Neuronal stem cell (in vitro differentiated cells): Measurements from ENCODE around the gene HPCAL4.

Source experiments
- DNase-seq: peaks from one replicate; pipeline ENCODE4 v3.0.0-alpha.2; 2013; ENCODE audit warnings: low spot score
- H2AFZ ChIP-seq: one replicate; pipeline ENCODE4 v1.6.1; 2013; ENCODE audit warnings: mild to moderate bottlenecking, low read length, inconsistent platforms
- H2AK5ac ChIP-seq: 2 replicates; pipeline ENCODE4 v1.6.1; 2013; ENCODE audit warnings: low read depth, mild to moderate bottlenecking, inconsistent platforms, low read length, moderate library complexity, mixed read lengths
- H2BK120ac ChIP-seq: 2 replicates; pipeline ENCODE4 v1.6.1; 2013; ENCODE audit warnings: low read depth, mild to moderate bottlenecking, inconsistent platforms, low read length, moderate library complexity, mixed read lengths
- H2BK12ac ChIP-seq: one replicate; pipeline ENCODE4 v1.6.1; 2013; ENCODE audit warnings: low read length, inconsistent platforms
- H2BK15ac ChIP-seq: 2 replicates; pipeline ENCODE4 v1.6.1; 2013; ENCODE audit warnings: mild to moderate bottlenecking, low read length, inconsistent platforms, mixed read lengths
- H2BK5ac ChIP-seq: one replicate; pipeline ENCODE4 v1.6.1; 2013; ENCODE audit warnings: inconsistent platforms, mild to moderate bottlenecking, low read length, moderate library complexity
- H3K14ac ChIP-seq: one replicate; pipeline ENCODE4 v1.6.1; 2013; ENCODE audit warnings: low read length, inconsistent platforms
- H3K18ac ChIP-seq: 2 replicates; pipeline ENCODE4 v1.6.1; 2013; ENCODE audit warnings: low read length, inconsistent platforms
- H3K23ac ChIP-seq: 2 replicates; pipeline ENCODE4 v1.6.1; 2013; ENCODE audit warnings: low read depth, mild to moderate bottlenecking, mixed read lengths, low read length, inconsistent platforms; ENCODE audit not compliant: poor library complexity
- H3K27ac ChIP-seq: replicated peaks from 3 replicates; pipeline ENCODE4 v1.5.1; 2013; ENCODE audit warnings: low read length, inconsistent platforms
- H3K27me3 ChIP-seq, 3 experiments: 2 replicates each; pipeline ENCODE4 v1.6.1; 2013; ENCODE audit warnings: low read length in 3 of 3, mild to moderate bottlenecking in 2 of 3, inconsistent platforms in 1 of 3, low read depth in 1 of 3, mixed read lengths in 1 of 3, moderate library complexity in 1 of 3; ENCODE audit not compliant: control insufficient read depth in 3 of 3, insufficient read depth in 3 of 3
- H3K36me3 ChIP-seq, 2 donors: replicated peaks in 1 of 2; 2 replicates each; pipeline ENCODE4 v1.6.1; 2013; ENCODE audit warnings: low read length in 2 of 2; ENCODE audit not compliant: control insufficient read depth in 2 of 2, insufficient read depth in 2 of 2
- H3K4ac ChIP-seq: 2 replicates; pipeline ENCODE4 v1.6.1; 2013; ENCODE audit warnings: inconsistent platforms, mild to moderate bottlenecking, low read length, moderate library complexity
- H3K4me1 ChIP-seq, 2 donors: 1 replicate in 1 of 2; 2 replicates in 1 of 2; pipeline ENCODE4 v1.6.1; 2013; ENCODE audit warnings: low read length in 2 of 2, low read depth in 1 of 2; ENCODE audit not compliant: control insufficient read depth in 2 of 2, insufficient read depth in 1 of 2
- H3K4me2 ChIP-seq: one replicate; pipeline ENCODE4 v1.6.1; 2013; ENCODE audit warnings: mild to moderate bottlenecking, low read length, inconsistent platforms; ENCODE audit not compliant: insufficient read depth, poor library complexity, severe bottlenecking
- H3K4me3 ChIP-seq, 2 donors: 2 replicates each; pipeline ENCODE4 v1.5.1; 2013; ENCODE audit warnings: low read length in 2 of 2, mild to moderate bottlenecking in 2 of 2, inconsistent platforms in 1 of 2, moderate library complexity in 1 of 2
- H3K79me1 ChIP-seq: one replicate; pipeline ENCODE4 v1.6.1; 2013; ENCODE audit warnings: low read depth, mild to moderate bottlenecking, inconsistent platforms, low read length, moderate library complexity
- H3K9ac ChIP-seq: one replicate; pipeline ENCODE4 v1.6.1; 2013; ENCODE audit warnings: mild to moderate bottlenecking, low read depth, low read length, inconsistent platforms; ENCODE audit not compliant: poor library complexity
- H3K9me3 ChIP-seq, 2 donors: replicated peaks in 1 of 2; 2 replicates each; pipeline versions ENCODE3 to v1.6.1; 2013; ENCODE audit warnings: low read length in 2 of 2, mild to moderate bottlenecking in 2 of 2, inconsistent platforms in 1 of 2, low read depth in 1 of 2, mixed read lengths in 1 of 2, moderate library complexity in 1 of 2; ENCODE audit not compliant: control insufficient read depth in 2 of 2, insufficient read depth in 1 of 2
- H4K8ac ChIP-seq: one replicate; pipeline ENCODE4 v1.6.1; 2013; ENCODE audit warnings: low read depth, mild to moderate bottlenecking, inconsistent platforms, low read length, moderate library complexity
- H4K91ac ChIP-seq: one replicate; pipeline ENCODE4 v1.6.1; 2013; ENCODE audit warnings: low read length, low read depth, mild to moderate bottlenecking, inconsistent platforms; ENCODE audit not compliant: poor library complexity
- WGBS, 2 donors: extraction: QIAGEN DNeasy Blood & Tissue Kit; methylation state at CpG; one replicate each; pipeline ENCODE4 v1.1.7; 2013; ENCODE audit warnings: missing lambda C conversion rate in 2 of 2, mixed read lengths in 1 of 2; ENCODE audit not compliant: insufficient read length in 2 of 2, insufficient replicate concordance in 1 of 2; ENCODE audit errors: extremely low coverage in 2 of 2; 5-methylcytosine and 5-hydroxymethylcytosine counted together

Gene HPCAL4

GRCh38 chr1:39722495-39722894 lies 31.3 kb upstream of the HPCAL4 start:
- peaks cover 0 to 2% of the 10 kb centered on the region in 2 donors for H3K4me1 ChIP-seq
- H3K9ac ChIP-seq: no peak overlapping the region
- H2BK12ac ChIP-seq: no peak overlapping the region
- H3K27me3 ChIP-seq: peaks cover 4 to 66% (median 18%) of the 10 kb centered on the region in 3 experiments
- H4K91ac ChIP-seq: no peak overlapping the region
- H3K23ac ChIP-seq: no peak overlapping the region
- WGBS, 2 donors: no CpG with 5 or more reads among the region's 2 CpGs
- no peak overlapping the region for H3K4me3 ChIP-seq
- no peak overlapping the region for H2BK15ac ChIP-seq
- H2AK5ac ChIP-seq: no peak overlapping the region
- no peaks in the 10 kb centered on the region for H3K36me3 ChIP-seq
- H2BK5ac ChIP-seq: no peak overlapping the region
- no peak for DNase-seq
- no peak overlapping the region for H4K8ac ChIP-seq
- no peak overlapping the region for H3K14ac ChIP-seq
- H2AFZ ChIP-seq: no peak overlapping the region
- H3K9me3 ChIP-seq: no peaks in the 10 kb centered on the region
- H2BK120ac ChIP-seq: no peak overlapping the region
- no peak overlapping the region for H3K27ac ChIP-seq
- no peak overlapping the region for H3K18ac ChIP-seq
- no peaks in the 10 kb centered on the region for H3K79me1 ChIP-seq
- H3K4ac ChIP-seq: no peak overlapping the region
- no peak overlapping the region for H3K4me2 ChIP-seq

DNA sequence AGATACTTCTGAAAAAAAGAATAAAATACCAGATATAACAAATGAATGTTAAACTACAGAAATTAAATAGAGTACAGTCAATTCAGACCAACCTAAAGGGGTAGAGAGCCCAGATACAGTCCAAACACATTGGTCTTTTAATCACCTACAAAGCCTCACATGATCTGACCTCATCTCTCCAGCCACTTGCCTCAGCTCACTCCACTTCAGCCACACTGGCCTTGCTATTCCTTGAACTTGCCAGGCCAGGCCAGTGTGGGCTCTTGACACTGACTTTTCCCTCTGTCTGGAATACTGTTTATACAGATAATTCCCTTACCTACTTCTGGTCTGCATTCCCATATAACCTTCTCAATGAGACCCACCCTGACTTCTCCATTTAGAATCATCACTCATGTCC lies 30.4 kb upstream of the HPCAL4 start:
- no peaks in the 10 kb centered on the region for H3K79me1 ChIP-seq
- H3K4me2 ChIP-seq: no peak overlapping the region
- no peak overlapping the region for H2BK120ac ChIP-seq
- DNase-seq: no peak
- no peak overlapping the region for H2BK12ac ChIP-seq
- no peak overlapping the region for H3K4me3 ChIP-seq
- no peak overlapping the region for H2AFZ ChIP-seq
- no peak overlapping the region for H3K23ac ChIP-seq
- H3K4ac ChIP-seq: no peak overlapping the region
- H3K36me3 ChIP-seq: no peaks in the 10 kb centered on the region
- H2BK5ac ChIP-seq: no peak overlapping the region
- H2BK15ac ChIP-seq: no peak overlapping the region
- H4K91ac ChIP-seq: no peak overlapping the region
- no peak overlapping the region for H3K27ac ChIP-seq
- H4K8ac ChIP-seq: no peak overlapping the region
- no peak overlapping the region for H3K18ac ChIP-seq
- H3K14ac ChIP-seq: no peak overlapping the region
- no peak overlapping the region for H2AK5ac ChIP-seq
- peaks cover 4 to 66% (median 21%) of the 10 kb centered on the region in 3 experiments for H3K27me3 ChIP-seq
- H3K9ac ChIP-seq: no peak overlapping the region
- no peaks in the 10 kb centered on the region for H3K9me3 ChIP-seq
- H3K4me1 ChIP-seq: peaks cover 0 to 2% of the 10 kb centered on the region in 2 donors

- Histone ChIP-seq H3K79me1 (no peaks in the 10 kb centered on the region), H3K36me3 (no peaks in the 10 kb centered on the region), H2BK5ac (no peak overlapping the region), H4K91ac (no peak overlapping the region), H3K27me3 (peaks cover 4 to 60% (median 23%) of the 10 kb centered on the region in 3 experiments), H4K8ac (no peak overlapping the region), H2BK12ac (no peak overlapping the region), H2AFZ (no peak overlapping the region), H3K14ac (no peak overlapping the region), H3K23ac (no peak overlapping the region), H3K27ac (no peak overlapping the region), H3K4me1 (peaks cover 0 to 2% of the 10 kb centered on the region in 2 donors), H3K18ac (no peak overlapping the region), H3K4me2 (no peak overlapping the region), H2BK120ac (no peak overlapping the region), H3K9ac (no peak overlapping the region), H3K4ac (no peak overlapping the region), H3K4me3 (no peak overlapping the region), H3K9me3 (no peaks in the 10 kb centered on the region), H2BK15ac (no peak overlapping the region), H2AK5ac (no peak overlapping the region)
- no CpG with 5 or more reads among the region's 7 CpGs for WGBS, 2 donors
- DNase-seq: no peak
These were observed 29.1 kb upstream of the HPCAL4 start for GRCh38 chr1:39720094-39720999.

- Histone ChIP-seq H2BK5ac (no peak overlapping the region), H3K27me3 (peaks cover 4 to 47% (median 27%) of the 10 kb centered on the region in 3 experiments), H2AFZ (no peak overlapping the region)
These were observed 26.6 kb upstream of the HPCAL4 start for GRCh38 chr1:39717809-39718208.

More at GRCh38 chr1:39717809-39718208, 26.6 kb upstream of the HPCAL4 start:
- no peak overlapping the region for H4K91ac ChIP-seq
- H2BK15ac ChIP-seq: no peak overlapping the region
- H3K4me1 ChIP-seq: peaks cover 0 to 2% of the 10 kb centered on the region in 2 donors
- H4K8ac ChIP-seq: no peak overlapping the region
- no peak overlapping the region for H3K4me3 ChIP-seq
- H2AK5ac ChIP-seq: no peak overlapping the region
- no peak for DNase-seq
- no peaks in the 10 kb centered on the region for H3K79me1 ChIP-seq
- H2BK12ac ChIP-seq: no peak overlapping the region
- H3K9me3 ChIP-seq: no peaks in the 10 kb centered on the region
- no peak overlapping the region for H3K4me2 ChIP-seq
- no peak overlapping the region for H3K14ac ChIP-seq
- no peak overlapping the region for H2BK120ac ChIP-seq
- H3K27ac ChIP-seq: no peak overlapping the region
- no peak overlapping the region for H3K18ac ChIP-seq
- H3K23ac ChIP-seq: no peak overlapping the region
- WGBS, 2 donors: no CpG with 5 or more reads among the region's 6 CpGs
- no peaks in the 10 kb centered on the region for H3K36me3 ChIP-seq
- H3K9ac ChIP-seq: no peak overlapping the region
- H3K4ac ChIP-seq: no peak overlapping the region
